ENCODE data around the gene CD59.
"Not testable (repeated sequence)": the region's sequence is repeated elsewhere in the genome, so short reads cannot be mapped to it uniquely, and the experiment has no call there.

CD59 gene

GRCh38 chr11:33742249-33742851 lies 6.1 kb upstream of the CD59 start:
- peak in 1 of 5 experiments; percentile 26 for DNase-seq

DNA sequence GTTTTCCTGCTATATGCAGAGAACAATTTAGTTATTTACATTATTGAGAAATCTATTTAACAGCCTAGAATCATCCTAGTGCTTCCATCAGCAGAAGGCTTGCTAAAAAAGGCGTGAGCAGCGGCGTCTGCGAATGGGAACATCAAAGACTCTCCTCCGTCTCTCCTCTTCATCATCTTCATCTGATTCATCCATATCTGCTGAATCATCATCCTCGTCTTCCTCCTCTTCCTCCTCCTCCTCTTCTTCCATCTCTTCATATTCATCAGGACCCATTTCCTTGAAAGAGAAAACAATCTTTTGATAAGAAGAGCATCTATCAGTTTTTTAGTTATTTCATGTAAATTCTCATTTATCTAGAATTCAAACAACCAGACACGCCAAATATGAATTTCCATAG lies 5.6 kb upstream of the CD59 start:
- no peak for DNase-seq

GRCh38 chr11:33737362-33737821 lies 1.2 kb upstream of the CD59 start:
- no peak for DNase-seq

- peak in 4 of 5 experiments; percentile 10 to 70 (median 32) for DNase-seq
Measured at GRCh38 chr11:33735271-33736147, 714 bp downstream of the CD59 start.

DNA sequence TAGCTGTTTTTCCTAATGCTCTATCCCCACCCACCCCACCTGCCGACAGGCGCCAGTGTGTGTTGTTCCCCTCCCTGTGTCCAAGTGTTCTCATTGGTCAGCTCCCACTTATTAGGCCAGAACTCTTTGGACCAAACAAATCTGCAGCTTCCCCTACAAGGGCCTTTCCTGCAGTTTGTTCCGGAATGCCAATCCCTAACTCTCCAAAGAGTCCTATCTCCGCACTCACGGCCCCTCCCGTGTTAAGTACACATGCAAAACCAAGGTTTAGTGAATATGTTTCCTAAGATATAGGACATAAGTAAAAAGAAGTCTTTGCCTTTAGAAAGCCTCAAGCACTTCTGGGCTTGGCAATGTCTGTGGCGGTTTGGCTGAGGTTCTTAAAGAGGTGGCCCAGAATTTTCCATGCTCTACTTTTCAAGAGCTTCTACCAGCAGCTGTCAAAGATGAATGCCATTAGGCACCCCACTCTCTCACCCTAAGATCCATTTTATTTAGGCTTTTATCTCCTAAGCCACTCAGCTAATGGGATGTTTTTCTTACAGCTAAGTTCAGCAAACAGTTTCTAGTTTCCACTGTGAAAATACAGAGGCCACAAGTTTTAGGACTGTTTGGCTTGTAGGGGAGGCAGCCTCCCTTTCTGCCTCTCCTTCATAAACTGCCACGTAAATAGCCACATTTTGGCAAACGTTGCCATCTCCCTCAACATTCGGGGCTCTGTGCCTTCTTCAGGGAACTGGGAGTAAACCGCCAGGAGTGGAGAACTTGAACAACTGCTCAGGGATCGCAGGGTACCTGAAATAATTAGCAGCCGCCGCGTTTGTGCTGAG lies 1.6 kb downstream of the CD59 start:
- DNase-seq, result no peak

DNA sequence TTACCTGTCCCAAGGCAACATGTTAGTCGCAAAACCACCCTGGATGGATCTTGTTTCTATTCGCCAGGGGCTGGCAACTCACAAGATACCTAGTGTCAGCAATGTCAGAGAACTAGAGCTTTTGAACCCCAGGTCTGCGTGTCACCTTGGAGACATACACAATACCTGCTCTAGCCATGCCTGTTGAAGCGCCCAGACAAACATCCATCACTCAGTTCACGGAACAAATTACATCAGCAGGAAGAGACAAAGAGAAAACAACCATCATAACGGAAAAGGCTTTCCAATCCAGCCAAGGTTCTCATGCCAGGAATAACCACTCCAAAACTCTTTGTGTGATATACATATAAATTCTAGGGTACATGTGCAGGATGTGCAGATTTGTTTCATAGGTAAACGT lies 2.2 kb downstream of the CD59 start:
- no peak for DNase-seq

GRCh38 chr11:33731723-33732531 lies 4.3 kb downstream of the CD59 start:
- peak in 2 of 5 experiments; percentile 27 to 31 for DNase-seq

DNA sequence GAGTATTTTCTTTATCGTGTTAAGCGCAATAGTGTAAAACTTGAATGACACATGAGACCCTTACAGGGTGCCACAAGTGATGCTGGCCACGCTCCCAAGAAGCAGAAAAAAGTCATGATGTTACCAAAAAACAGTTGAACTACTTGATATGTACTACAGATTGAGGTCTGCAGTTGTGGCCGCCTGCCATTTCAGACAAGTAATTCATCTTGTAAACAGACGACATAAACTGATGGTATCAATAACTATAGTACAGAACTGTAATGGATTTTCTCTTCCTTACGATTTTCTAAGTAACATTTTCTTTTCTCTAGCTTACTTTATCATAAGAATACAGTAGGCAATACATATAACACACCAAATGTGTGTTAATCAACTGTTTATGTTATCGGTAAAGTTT lies 5.5 kb downstream of the CD59 start:
- no peak for DNase-seq

DNA sequence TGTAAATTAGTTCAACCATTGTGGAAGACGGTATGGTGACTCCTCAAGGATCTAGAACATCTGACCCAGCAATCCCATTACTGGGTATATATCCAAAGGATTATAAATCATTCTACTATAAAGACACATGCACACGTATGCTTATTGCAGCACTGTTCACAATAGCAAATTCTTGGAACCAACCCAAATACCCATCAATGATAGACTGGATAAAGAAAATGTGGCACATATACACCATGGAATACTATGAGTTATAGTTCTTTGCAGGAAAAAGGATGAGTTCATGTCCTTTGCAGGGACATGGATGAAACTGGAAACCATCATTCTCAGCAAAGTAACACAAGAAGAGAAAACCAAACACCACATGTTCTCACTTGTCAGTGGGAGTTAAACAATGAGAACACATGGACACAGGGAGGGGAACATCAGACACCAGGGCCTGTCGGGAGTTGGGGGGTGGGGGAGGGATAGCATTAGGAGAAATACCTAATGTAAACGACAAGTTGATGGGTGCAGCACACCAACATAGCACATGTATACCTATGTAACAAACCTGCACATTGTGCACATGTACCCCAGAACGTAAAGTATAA lies 7.1 kb downstream of the CD59 start:
- not testable (repeated sequence) for DNase-seq

DNA sequence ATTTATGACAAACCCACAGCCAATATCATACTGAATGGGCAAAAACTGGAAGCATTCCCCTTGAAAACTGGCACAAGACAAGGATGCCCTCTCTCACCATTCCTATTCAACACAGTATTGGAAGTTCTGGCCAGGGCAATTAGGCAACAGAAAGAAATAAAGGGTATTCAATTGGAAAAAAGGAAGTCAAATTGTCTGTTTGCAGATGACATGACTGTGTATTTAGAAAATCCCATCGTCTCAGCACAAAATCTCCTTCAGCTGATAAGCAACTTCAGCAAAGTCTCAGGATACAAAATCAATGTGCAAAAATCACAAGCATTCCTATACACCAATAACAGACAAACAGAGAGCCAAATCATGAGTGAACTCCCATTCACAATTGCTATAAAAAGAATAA lies 8.7 kb downstream of the CD59 start:
- not testable (repeated sequence) for DNase-seq

DNA sequence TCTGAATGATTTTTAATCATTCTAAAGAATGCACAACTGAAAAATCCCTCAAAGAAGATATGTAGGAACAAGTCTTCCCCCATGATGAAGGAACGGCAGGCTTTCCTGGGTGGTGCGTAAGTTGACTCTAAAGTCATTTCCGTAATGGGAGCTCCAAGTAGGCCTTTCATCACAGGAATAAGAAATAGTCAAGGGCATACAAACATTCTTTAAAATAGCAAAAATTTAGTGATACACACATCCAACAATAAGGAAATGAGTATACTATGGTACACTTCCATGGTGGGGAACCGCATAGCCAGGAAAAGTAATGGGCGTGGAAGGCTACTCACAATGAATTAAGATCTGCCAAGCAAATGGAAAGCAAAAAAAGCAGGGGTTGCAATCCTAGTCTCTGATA lies 10.7 kb downstream of the CD59 start:
- DNase-seq, result no peak

GRCh38 chr11:33724644-33725035 lies 11.6 kb downstream of the CD59 start:
- no peak for DNase-seq

DNA sequence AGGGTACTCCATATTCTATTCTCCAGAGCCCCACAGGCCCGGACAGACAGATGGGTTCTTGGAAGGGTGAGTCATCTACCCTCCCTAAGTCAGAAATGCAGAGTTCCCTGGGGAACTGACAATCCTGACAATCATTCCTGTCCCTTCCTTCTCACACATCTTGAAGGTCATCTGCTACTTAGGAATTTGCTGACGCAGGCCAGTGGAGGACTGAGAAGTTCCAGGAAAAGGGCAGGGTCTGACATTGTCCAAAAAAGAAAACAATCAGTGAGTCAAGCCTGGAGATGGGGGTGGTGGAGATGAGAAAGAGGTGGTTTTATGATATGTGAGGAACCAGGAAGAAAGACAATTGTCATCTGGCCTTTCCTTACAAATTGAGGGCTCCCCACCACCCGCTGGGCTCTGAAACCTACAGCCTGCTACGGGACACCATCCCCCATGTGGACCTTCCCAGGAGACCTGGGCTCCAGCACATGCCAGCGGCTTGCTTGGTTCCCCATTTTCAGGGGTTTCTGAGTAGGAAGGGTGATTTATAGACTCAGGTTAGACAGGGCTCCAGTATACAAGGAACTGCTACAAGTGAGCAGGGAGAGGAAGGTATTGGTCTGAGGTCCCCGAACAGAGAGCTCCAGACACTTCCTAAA lies 12.9 kb downstream of the CD59 start:
- DNase-seq, result no peak

DNA sequence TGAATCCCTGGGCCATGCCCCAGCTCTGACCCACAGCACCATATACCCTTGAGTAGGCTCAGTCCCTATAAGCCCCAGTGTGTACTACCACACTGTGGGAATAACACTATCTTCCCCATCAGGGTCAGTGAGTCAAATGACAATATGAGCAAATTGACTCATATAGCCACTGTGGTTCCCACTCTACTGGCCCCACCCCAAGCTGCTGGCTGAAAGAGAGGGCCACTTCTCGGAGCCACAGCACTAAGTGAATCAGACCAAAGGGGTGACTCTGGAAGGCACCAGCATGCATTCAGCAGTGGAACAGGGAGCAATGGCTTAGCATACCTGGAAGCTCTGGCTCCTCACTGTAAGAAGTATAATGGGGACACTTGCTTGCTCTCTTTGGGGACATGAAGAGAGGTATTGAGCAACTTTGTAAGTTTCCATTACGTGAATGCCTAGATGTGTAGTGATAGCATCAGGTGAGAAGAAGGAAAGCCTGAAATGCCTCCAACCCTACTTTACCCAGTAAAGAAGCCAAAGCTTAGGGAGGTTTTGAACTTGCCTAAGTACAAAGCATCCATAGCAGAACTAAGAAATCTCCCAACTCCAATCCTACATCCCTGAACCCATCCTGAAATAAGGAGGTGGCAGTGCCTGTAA lies 13.5 kb downstream of the CD59 start:
- peak in 1 of 5 experiments; percentile 70 for DNase-seq

DNA sequence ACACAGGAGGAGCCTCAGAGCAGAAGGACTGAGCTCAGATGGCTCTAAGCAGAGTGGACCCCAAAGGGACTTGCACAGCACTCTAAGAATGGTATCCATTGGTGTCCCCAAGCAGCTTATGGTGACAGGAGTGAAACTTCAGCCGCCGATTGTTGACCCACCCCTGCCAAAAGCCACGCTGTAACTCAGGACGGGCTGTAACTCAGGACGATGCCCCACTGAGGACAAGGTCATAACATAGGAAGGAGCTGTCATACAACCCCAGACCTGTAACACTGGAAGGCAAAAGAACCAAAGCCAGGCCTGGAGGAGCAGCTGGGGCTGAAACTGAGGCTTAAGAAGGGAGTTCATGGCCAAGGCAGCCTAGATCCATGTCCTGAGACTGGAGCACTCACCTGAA lies 14.2 kb downstream of the CD59 start:
- no peak for DNase-seq

GRCh38 chr11:33721426-33721825 lies 14.8 kb downstream of the CD59 start:
- DNase-seq, result peak in 1 of 5 experiments; percentile 18

DNA sequence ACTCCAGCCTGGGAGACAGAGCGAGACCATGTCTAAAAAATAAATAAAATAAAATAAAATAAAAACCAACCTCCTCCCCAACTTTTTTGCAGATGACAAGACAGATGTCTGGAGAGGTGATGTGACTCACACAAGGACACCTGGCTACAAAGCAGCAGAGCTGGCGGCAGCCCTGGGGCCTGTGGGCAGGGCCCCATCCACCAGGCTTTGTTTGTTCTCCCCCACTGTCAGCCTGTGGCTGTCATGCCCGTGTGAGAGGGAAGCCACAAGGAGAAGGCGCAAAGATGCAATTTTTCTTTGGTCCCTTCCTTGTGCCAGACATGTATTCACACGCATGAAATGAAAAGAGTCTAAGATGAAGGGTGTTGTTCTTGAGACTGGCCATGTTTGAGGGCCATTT lies 16.6 kb downstream of the CD59 start:
- DNase-seq, result no peak

DNA sequence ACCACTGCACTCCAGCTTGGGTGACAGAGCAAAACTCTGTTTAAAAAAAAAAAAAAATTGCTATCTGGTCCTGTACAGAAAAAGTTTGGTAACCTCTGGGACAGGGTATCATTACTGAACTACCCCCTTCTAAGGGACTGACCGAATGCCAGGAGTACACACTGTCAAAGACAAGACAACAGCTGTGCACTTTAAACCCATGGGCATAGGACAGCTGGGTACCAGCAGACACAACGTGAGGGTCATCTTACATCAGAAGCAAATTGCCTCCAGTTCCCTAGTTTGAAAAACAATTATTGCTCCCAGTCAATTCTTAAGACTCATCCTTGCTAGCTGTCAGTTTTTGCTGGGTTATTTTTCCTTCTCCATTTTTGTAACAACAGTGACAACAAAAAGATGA lies 17.8 kb downstream of the CD59 start:
- DNase-seq, result no peak

DNA sequence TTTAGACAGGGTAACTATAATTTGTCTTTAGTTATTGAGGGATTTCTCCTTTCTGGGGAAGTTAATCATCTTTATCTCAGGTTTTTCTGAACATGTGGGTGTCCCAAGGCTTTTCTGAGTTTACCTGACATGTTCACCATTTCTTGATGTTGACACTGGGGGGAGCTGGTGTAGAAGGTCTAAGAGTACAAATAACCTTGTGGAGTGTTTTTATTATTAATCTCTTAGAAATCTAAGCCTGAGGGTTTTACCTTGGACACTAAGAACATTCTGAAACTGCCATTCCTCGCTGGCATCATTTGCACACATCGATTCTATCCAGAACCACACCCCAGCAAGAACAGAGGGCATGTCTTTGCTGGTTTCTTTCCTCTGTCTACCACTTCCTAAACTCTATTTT lies 20.0 kb downstream of the CD59 start:
- DNase-seq, result peak in 1 of 5 experiments; percentile 42

- DNase-seq, result no peak
Measured at GRCh38 chr11:33713856-33714398, 22.3 kb downstream of the CD59 start.

Measured in T-helper 2 cell (primary cell).